RCC 7860 (cell line): ENCODE data around the gene ARMC12.
A peak's percentile ranks its signal among the peaks of the same experiment; 100 is the strongest.

Experiments
- DNase-seq: peaks from one replicate; pipeline ENCODE4 v3.0.0-alpha.2; 2015; ENCODE audit warnings: low spot score
- FAIRE-seq: peaks from 2 replicates; lab custom pipeline; 2012; peaks lifted over from hg19 to GRCh38; lab: Jason Lieb, UNC

The ARMC12 gene

GRCh38 chr6:35717449-35718374 is 19.1 kb upstream of the ARMC12 start:
- DNase-seq = no peak
- FAIRE-seq = no peak

GRCh38 chr6:35718375-35718736 is 18.5 kb upstream of the ARMC12 start:
- no peak for DNase-seq
- no peak for FAIRE-seq

GRCh38 chr6:35718911-35719381 is 17.9 kb upstream of the ARMC12 start:
- DNase-seq (no peak), FAIRE-seq (no peak)

- no peak for DNase-seq
- FAIRE-seq = no peak
These were observed 17.4 kb upstream of the ARMC12 start for GRCh38 chr6:35719404-35719829.

- no peak for FAIRE-seq
These were observed 16.8 kb upstream of the ARMC12 start for GRCh38 chr6:35719830-35720733.

GRCh38 chr6:35722121-35722761 is 14.6 kb upstream of the ARMC12 start:
- FAIRE-seq = no peak
- no peak for DNase-seq

More at GRCh38 chr6:35719830-35720733, 16.8 kb upstream of the ARMC12 start:
- no peak for DNase-seq

GRCh38 chr6:35723587-35723986 is 13.2 kb upstream of the ARMC12 start:
- no peak for FAIRE-seq

GRCh38 chr6:35724059-35724458 is 12.8 kb upstream of the ARMC12 start:
- DNase-seq = no peak
- FAIRE-seq = no peak

More at GRCh38 chr6:35723587-35723986, 13.2 kb upstream of the ARMC12 start:
- no peak for DNase-seq

- DNase-seq (no peak), FAIRE-seq (no peak)
These were observed 12.4 kb upstream of the ARMC12 start for GRCh38 chr6:35724471-35724870.

GRCh38 chr6:35725081-35725708 is 11.6 kb upstream of the ARMC12 start:
- FAIRE-seq (no peak), DNase-seq (no peak)

GRCh38 chr6:35725721-35726438 is 11.0 kb upstream of the ARMC12 start:
- DNase-seq (no peak), FAIRE-seq (no peak)

- FAIRE-seq = no peak
- no peak for DNase-seq
These were observed 9.4 kb upstream of the ARMC12 start for GRCh38 chr6:35727231-35727934.

GRCh38 chr6:35727935-35728682 is 8.7 kb upstream of the ARMC12 start:
- FAIRE-seq = no peak
- peak; percentile 89 for DNase-seq

- DNase-seq (no peak), FAIRE-seq (no peak)
These were observed 7.9 kb upstream of the ARMC12 start for GRCh38 chr6:35728683-35729678.

- DNase-seq = no peak
- no peak for FAIRE-seq
These were observed 7.1 kb upstream of the ARMC12 start for GRCh38 chr6:35729722-35730121.

GRCh38 chr6:35730745-35731413 is 6.0 kb upstream of the ARMC12 start:
- no peak for DNase-seq
- no peak for FAIRE-seq

GRCh38 chr6:35731414-35731735 is 5.5 kb upstream of the ARMC12 start:
- no peak for DNase-seq
- no peak for FAIRE-seq
